ENCODE measurements around the gene WDR70.

DNA sequence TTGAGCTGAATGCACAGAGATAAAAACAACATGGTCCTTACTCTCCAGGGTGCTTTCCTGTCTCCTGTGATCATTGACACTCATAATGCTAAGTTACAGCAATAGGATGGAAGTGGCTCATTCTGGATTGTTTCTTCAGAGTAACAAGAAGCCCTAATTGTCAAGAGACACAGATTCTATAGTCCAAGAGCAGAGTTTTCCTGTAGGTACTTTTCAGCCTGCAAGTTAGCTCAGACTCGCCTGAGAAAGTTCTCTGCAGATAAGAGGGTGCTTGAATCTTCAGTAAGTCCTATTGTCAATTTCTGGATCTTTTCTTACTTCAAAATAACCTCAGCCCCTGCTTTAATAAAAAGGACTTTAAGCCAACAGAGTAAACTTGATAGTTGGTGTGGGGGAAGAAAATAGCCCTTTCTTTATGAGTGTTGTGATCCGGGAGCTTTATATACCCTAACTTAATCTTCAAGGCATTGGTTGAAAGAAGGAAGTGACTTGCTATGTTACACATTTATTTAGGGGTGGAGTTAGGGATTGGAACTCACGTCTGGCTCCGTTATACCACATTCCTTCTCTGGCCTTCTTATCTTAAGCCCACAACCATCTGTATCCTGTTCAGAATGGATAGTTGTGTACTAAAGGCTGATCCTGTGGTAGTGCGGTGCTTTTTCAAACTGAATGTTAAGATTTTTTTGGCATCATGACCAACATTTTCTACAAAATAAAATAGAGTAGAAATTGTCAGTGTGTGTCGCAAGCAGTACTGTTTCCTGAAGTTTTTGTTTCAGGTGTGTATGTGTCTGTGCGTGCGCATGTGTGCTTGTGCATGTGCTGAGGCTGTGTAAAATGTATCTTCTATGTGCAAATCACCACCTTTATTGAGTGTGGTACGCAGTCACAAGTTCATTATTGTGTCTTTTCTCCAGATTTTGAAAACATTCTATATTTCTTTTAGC, 173.9 kb downstream of the WDR70 start:
- TF ChIP-seq, protein P1, sequence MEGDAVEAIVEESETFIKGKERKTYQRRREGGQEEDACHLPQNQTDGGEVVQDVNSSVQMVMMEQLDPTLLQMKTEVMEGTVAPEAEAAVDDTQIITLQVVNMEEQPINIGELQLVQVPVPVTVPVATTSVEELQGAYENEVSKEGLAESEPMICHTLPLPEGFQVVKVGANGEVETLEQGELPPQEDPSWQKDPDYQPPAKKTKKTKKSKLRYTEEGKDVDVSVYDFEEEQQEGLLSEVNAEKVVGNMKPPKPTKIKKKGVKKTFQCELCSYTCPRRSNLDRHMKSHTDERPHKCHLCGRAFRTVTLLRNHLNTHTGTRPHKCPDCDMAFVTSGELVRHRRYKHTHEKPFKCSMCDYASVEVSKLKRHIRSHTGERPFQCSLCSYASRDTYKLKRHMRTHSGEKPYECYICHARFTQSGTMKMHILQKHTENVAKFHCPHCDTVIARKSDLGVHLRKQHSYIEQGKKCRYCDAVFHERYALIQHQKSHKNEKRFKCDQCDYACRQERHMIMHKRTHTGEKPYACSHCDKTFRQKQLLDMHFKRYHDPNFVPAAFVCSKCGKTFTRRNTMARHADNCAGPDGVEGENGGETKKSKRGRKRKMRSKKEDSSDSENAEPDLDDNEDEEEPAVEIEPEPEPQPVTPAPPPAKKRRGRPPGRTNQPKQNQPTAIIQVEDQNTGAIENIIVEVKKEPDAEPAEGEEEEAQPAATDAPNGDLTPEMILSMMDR (IDR thresholded peaks at IDR 0.05), result no peak
- TF ChIP-seq POLR2A (IDR thresholded peaks at IDR 0.05) (no peak), EP300 (IDR thresholded peaks at IDR 0.05) (no peak)

All from ovary (tissue), 3 donors.